ENCODE results near the gene ATP6V0E2. TPM values are rescaled to one million over a fixed set of nuclear protein-coding genes. Genes with fewer than 3 reads are reported as not detected.

The ATP6V0E2 gene
- total RNA-seq, 4 donors from 2014 or later = 9.3 to 33.6 (median 20.6) TPM

- 93 to 95% methylated on average over 14 to 18 of the region's 18 CpGs for WGBS, 2 donors
- no peak for TF ChIP-seq CTCF (IDR thresholded peaks at IDR 0.05)
- no peak for TF ChIP-seq POLR2A (IDR thresholded peaks at IDR 0.05)
- intact Hi-C loops (cut with DNase I; ENCODE audit: low total_unique reads) = no loop called here
- no peak overlapping the region for H3K4me3 ChIP-seq (ENCODE audit: low read depth, poor library complexity, severe bottlenecking)
- peak in 1 of 2 donors; percentile 84 for DNase-seq (ENCODE audit: low spot score in 2 of 2)
Measured at GRCh38 chr7:149862156-149862555, 11.6 kb upstream of the ATP6V0E2 start.

GRCh38 chr7:149863500-149863899, 10.3 kb upstream of the ATP6V0E2 start:
- intact Hi-C loops (cut with DNase I; ENCODE audit: low total_unique reads) = no loop called here
- TF ChIP-seq CTCF (IDR thresholded peaks at IDR 0.05) (no peak), POLR2A (IDR thresholded peaks at IDR 0.05) (no peak)
- no peak overlapping the region for H3K4me3 ChIP-seq (ENCODE audit: low read depth, poor library complexity, severe bottlenecking)
- no peak for DNase-seq (ENCODE audit: low spot score in 2 of 2)
- WGBS, 2 donors = 91 to 94% methylated on average over 4 of the region's 4 CpGs

GRCh38 chr7:149864023-149864422, 9.7 kb upstream of the ATP6V0E2 start:
- TF ChIP-seq CTCF (IDR thresholded peaks at IDR 0.05) (no peak), POLR2A (IDR thresholded peaks at IDR 0.05) (no peak)
- no peak for DNase-seq (ENCODE audit: low spot score in 2 of 2)
- 89 to 93% methylated on average over 8 of the region's 8 CpGs for WGBS, 2 donors
- intact Hi-C loops (cut with DNase I; ENCODE audit: low total_unique reads) = no loop called here
- H3K4me3 ChIP-seq (ENCODE audit: low read depth, poor library complexity, severe bottlenecking) = no peak overlapping the region

GRCh38 chr7:149864751-149865150, 9.0 kb upstream of the ATP6V0E2 start:
- TF ChIP-seq CTCF (IDR thresholded peaks at IDR 0.05) (no peak), POLR2A (IDR thresholded peaks at IDR 0.05) (no peak)
- DNase-seq (ENCODE audit: low spot score in 2 of 2) = no peak

GRCh38 chr7:149865437-149865836, 8.3 kb upstream of the ATP6V0E2 start:
- no peak overlapping the region for H3K4me3 ChIP-seq (ENCODE audit: low read depth, poor library complexity, severe bottlenecking)
- intact Hi-C loops (cut with DNase I; ENCODE audit: low total_unique reads) = no loop called here
- DNase-seq (ENCODE audit: low spot score in 2 of 2) = no peak
- 87 to 91% methylated on average over 7 of the region's 7 CpGs for WGBS, 2 donors
- no peak for TF ChIP-seq CTCF (IDR thresholded peaks at IDR 0.05)

More at GRCh38 chr7:149864751-149865150, 9.0 kb upstream of the ATP6V0E2 start:
- 92 to 93% methylated on average over 12 of the region's 12 CpGs for WGBS, 2 donors
- H3K4me3 ChIP-seq (ENCODE audit: low read depth, poor library complexity, severe bottlenecking) = no peak overlapping the region
- intact Hi-C loops (cut with DNase I; ENCODE audit: low total_unique reads) = no loop called here

GRCh38 chr7:149866139-149866778, 7.5 kb upstream of the ATP6V0E2 start:
- WGBS, 2 donors = 84 to 94% methylated on average over 16 of the region's 16 CpGs
- intact Hi-C loops (cut with DNase I; ENCODE audit: low total_unique reads) = no loop called here
- TF ChIP-seq POLR2A (IDR thresholded peaks at IDR 0.05) (no peak), CTCF (IDR thresholded peaks at IDR 0.05) (no peak)
- H3K4me3 ChIP-seq (ENCODE audit: low read depth, poor library complexity, severe bottlenecking) = no peak overlapping the region
- DNase-seq (ENCODE audit: low spot score in 2 of 2) = no peak

Data from lower leg skin (tissue), 4 donors.